ENCODE data around the gene SIRT5.

Gene SIRT5

DNA sequence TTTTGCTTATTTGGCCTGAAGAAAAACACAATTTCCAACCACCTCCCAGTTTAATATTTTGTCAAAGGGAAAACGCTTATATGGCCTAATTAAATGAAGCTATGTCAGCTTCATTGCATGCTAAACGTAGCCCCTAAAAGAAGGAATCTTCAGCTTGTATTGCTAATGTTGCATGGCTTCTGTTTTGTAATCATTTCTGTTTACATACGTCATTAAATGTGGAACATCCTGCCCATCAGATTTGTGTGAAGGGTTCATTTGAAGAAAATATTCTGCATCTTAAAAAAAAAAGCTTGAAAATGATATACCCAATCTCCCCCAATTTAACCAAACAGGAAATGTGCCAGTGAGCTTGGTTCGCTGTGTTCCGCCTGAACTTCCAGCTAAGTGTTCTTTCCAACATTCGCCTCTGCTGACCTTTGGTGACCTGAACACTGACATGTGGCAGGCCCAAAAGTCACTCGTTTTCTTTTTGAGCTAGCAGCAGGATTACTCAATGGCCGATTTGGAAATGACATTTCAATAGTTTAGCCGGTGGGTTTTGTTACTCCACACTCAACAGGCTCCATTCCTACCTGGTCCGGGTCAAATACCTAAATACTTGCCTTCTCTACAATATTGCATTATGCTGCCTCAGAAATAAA lies 12.7 kb upstream of the SIRT5 start:
- H3K4me3 ChIP-seq (ENCODE audit: low read depth, low read length), result no peak overlapping the region

DNA sequence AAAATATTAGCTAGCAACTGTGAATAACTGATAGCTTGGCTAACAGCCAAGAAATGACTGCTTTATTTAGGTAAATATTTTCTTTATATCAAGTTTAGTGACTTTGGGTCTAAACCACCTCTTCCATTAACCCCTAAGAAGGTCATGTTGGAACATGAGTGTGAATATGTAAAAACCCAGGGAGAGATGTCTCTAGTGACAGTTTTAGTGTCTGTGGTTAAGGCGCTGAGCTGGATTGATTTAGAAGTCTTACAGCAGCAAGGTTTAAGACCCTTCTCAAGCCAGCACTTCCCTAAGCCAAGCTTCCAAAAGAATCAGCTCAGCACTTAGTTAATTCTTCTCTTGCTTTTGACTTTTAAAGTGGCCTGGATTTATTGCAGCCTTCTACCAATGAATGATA lies 11.4 kb upstream of the SIRT5 start:
- TF ChIP-seq, protein P1, sequence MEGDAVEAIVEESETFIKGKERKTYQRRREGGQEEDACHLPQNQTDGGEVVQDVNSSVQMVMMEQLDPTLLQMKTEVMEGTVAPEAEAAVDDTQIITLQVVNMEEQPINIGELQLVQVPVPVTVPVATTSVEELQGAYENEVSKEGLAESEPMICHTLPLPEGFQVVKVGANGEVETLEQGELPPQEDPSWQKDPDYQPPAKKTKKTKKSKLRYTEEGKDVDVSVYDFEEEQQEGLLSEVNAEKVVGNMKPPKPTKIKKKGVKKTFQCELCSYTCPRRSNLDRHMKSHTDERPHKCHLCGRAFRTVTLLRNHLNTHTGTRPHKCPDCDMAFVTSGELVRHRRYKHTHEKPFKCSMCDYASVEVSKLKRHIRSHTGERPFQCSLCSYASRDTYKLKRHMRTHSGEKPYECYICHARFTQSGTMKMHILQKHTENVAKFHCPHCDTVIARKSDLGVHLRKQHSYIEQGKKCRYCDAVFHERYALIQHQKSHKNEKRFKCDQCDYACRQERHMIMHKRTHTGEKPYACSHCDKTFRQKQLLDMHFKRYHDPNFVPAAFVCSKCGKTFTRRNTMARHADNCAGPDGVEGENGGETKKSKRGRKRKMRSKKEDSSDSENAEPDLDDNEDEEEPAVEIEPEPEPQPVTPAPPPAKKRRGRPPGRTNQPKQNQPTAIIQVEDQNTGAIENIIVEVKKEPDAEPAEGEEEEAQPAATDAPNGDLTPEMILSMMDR (IDR thresholded peaks at IDR 0.05; ENCODE audit: low read depth, low read length), result no peak
- no peak overlapping the region for H3K4me3 ChIP-seq (ENCODE audit: low read depth, low read length)

More for the DNA sequence above, 12.7 kb upstream of the SIRT5 start:
- TF ChIP-seq, protein P1 (IDR thresholded peaks at IDR 0.05; ENCODE audit: low read depth, low read length), result no peak

DNA sequence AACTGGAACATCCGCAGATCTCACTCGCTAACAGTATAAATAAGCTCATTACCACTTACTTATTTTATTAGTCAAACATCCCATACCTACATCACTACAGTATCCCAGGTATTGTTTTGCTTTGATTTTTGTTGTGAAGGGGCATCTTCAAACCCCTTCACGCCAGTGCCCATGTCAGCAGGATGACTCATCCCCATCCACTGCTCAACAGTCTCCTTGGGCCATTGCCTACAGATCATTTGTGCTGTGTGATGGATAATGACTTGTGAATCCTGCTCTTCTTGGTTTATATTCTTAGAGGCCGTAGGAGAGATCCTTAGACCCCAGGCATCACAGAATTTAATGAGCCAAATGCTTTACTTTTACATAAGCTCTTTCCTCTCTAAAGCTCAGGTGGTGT lies 8.5 kb upstream of the SIRT5 start:
- TF ChIP-seq, protein P1 (IDR thresholded peaks at IDR 0.05; ENCODE audit: low read depth, low read length), result no peak
- no peak overlapping the region for H3K4me3 ChIP-seq (ENCODE audit: low read depth, low read length)

DNA sequence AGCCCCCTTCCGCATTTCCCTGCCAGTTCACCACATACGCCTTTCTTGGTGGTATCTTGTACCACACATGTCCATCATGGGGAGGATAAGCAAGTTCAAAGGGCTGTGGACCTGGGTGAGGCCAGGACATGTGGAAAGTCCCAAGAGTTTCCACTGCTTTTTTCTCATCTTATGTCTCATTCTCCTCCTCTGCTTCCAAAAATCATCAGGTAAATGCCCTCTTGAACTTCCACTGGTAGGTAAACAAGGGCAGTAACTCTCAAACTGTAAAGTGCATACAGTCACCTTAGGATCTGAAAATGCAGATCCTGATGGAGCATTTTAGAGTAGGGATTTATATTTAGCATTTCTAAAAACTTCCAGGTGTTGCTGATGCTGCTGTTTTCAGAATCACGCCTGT lies 7.9 kb upstream of the SIRT5 start:
- H3K4me3 ChIP-seq (ENCODE audit: low read depth, low read length), result no peak overlapping the region
- TF ChIP-seq, protein P1 (IDR thresholded peaks at IDR 0.05; ENCODE audit: low read depth, low read length), result no peak

DNA sequence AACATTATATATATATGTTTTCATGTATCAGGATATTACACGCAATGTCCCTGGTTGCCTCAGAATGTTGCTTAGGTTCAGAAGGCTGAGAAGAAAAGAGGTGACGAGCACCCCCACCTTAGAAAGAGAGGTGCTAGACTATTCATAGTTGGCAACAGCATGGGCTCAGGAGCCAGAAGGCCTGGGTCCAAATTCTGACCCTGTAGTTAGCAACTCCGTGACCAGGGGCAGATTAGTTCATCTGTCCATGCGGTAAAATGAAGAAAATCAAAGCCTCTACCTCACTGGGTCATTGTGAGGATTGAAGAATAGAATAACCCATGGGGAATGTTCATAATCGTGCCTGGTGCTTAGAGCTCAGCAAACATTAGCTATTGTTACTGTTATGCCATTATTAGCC lies 5.4 kb upstream of the SIRT5 start:
- no peak overlapping the region for H3K4me3 ChIP-seq (ENCODE audit: low read depth, low read length)
- TF ChIP-seq, protein P1 (IDR thresholded peaks at IDR 0.05; ENCODE audit: low read depth, low read length), result no peak

DNA sequence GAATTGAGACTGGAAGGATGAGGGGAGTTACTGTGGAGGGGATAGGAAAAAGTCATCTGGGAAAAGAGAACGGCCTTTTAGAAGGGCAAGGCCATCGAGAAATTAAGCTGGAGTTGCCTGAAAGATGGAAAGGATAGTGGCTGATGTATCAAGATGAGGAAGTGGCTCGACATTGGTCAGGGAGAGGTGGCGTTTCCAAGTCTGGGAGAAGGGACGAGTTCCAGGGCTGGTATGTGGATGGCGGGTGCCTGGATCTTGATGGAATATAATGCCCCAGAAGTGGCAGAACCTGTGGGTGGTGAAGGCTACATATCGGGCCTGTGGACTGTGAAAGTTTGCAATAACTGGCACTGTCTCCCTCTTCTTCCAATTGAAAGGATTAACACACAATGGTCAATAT lies 2.2 kb upstream of the SIRT5 start:
- TF ChIP-seq, protein P1 (IDR thresholded peaks at IDR 0.05; ENCODE audit: low read depth, low read length), result no peak
- H3K4me3 ChIP-seq (ENCODE audit: low read depth, low read length), result no peak overlapping the region

DNA sequence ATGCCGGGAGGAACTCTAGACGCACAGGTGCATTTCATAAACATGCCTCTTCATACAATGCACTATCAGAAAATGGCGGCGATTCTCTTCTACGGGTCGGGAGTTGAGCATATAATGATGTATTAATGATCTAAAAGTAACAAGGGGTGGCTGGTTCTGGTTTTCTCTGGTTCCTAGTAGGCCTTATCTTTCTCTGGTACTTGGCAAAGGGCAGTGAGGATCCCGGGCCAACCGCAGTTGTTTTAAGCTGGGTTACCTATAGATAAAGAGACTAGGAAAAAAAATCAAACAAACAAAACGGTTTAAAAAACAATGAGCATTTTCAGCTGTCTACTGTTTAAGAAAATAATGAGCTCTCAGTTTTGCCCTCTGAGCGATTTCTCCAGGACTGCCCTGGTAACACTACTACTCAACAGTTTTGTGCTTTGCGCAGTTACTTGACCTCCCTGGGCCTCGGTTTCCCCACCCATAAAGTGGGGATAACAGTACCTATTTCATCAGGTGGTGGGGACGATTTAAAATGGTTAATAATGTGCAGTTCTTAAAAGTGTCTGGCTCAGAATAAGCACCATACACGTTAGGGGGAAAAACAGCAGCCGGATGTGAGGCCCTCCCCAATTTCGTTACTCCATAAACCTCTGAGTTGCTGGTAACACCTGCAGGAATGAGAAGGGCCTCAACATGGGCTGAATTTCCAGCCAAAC lies 1.3 kb upstream of the SIRT5 start:
- H3K4me3 ChIP-seq (ENCODE audit: low read depth, low read length), result peak overlapping the region; percentile 81
- TF ChIP-seq, protein P1 (IDR thresholded peaks at IDR 0.05; ENCODE audit: low read depth, low read length), result no peak

All from WI38 (cell line).